HG03442 (cell line): ENCODE measurements around the gene NUDT7.

Source experiments
- ATAC-seq: cut with Tn5 transposase; IDR thresholded peaks from one replicate; pipeline ENCODE4 v1.9.1; 2021; ENCODE audit warnings: mild to moderate bottlenecking, moderate library complexity; ENCODE audit not compliant: unreplicated experiment

NUDT7 gene

GRCh38 chr16:77722309-77723107, at the start of gene NUDT7:
TSS of gene NUDT7 (plus strand) at chr16:77722514. CDS start at chr16:77722583, 69 bp downstream.
- ATAC-seq: peak; percentile 86

GRCh38 chr16:77674888-77675287, 47.4 kb upstream of the NUDT7 start:
- ATAC-seq: no peak

DNA sequence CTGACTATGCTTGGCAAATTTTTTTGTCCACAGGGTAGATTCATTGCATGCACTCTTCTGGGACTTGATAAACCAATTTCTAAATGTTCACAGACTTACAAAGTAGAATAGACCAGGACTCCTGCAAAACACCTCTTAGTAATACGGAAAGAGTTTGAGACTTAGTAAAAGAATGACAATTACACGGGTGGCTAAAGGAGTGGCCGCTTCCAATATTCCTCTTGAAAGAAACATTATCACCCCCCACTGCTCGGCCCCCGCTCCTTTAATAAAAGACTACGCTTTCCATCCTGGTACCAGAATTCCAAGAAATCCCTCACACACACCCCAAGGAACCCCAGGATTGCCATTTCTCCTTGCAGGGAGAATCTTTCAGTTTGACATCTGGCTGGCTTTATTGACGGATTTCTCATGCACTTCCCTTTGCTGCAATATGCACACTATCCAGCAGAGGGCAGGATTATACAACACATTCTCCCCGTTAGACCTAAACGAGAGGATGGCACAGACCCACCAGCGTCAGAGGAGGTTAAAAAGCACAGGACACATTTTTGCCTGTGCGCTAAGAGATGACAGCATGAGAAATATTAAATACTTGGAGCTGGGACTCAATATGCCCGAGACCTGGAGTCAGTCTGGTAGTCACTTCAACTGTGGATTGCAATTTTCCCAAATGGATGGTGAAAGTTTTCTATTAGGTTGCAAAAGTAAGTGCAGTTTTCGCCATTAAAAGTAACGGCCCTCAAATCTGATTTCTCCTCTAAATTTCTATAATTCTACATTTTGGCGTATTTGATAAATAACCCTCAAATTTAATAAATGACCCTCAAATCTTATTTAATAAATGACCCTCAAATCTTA, 46.6 kb upstream of the NUDT7 start:
- ATAC-seq: no peak

GRCh38 chr16:77677129-77677528, 45.2 kb upstream of the NUDT7 start:
- ATAC-seq: no peak

DNA sequence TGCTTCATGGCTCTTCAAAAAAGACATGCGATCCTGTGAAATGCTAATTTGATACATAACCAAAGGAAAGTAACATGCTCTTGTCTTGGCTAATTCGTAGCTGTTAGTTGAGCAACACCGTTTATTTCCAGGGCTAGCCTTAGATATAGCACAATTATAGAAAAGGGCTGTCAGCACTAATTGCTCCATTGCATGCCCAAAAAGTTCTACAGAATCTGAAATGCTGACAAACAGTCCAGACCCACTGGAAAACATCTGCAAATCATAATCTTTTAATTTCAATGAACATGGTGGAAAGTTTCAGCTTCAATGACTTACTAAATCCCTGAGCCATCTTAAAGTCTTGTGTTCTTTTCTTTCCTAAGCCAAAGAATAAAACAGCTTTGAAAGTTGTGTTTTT, 42.9 kb upstream of the NUDT7 start:
- no peak for ATAC-seq

GRCh38 chr16:77679901-77680300, 42.4 kb upstream of the NUDT7 start:
- ATAC-seq: no peak

- no peak for ATAC-seq
Measured at GRCh38 chr16:77680496-77680895, 41.8 kb upstream of the NUDT7 start.

GRCh38 chr16:77682586-77682985, 39.7 kb upstream of the NUDT7 start:
- no peak for ATAC-seq

DNA sequence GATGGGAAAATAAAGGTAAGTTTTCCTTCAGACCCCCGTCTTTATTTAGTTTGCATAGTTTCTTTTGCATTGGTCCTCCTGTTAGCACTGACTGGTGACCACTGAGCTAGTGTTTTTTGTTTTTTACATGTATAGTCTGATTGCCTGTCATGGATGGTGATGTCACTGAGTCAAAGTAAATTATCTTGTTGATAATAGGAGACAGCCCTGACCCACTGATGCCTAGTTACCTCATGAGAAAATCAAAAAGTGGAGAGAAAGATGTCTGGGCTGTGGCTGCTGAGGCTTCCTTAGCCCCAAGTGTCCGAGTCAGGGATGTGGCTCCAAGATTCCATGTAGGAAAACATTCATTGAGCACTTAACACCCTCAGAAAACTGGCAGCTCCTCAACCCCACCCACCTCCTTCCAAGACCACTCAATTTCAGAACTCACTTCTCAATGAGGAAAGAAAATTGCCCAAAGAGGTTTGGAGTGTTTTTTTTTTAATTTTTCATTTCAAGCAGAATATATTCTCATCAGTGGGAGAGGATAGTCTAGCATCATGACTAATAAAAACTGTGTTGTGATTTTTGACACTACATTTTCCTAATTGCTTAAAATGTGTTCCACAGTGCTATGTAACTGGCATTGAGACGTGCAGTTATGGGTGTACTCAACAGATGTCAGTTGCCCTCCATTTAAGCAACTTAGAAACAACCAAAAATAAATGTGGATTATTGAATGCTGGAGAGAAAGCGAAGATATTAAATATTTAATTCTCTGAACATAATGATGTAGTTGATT, 38.7 kb upstream of the NUDT7 start:
- no peak for ATAC-seq

DNA sequence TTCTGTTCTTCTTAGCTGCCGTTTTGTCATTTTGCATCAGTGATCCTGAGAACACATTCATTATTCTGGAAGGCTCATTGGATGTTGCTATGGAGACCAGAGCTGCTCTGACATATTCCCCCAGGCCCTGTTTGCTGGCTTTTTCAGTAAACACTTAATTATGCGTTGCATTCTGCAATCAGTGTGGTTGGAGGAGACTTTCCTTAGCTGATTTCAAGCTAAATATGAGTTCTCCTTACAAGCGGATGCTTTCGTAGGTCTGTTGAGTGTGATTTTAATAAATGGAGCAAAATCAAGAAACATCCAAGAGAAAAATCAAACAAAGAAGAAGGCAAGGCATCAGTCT, 38.2 kb upstream of the NUDT7 start:
- ATAC-seq: no peak

DNA sequence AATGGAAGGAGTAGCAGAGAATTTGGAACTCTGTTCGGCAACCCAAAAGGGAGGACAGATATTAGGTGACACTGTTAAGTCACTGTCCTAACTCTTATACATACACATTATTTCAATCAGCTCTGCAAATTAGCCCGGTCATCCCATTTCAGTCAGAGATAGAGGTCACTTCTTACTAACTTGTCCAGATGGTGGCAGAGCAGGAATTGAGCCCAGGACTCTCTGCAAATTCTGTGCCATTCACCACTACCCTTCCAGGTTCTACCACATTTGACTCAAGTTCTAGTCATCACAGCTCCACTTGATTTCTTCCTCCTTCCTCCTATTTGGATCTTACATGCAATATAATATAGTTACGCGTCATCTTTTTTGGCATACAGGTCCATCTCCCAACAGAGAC, 35.9 kb upstream of the NUDT7 start:
- no peak for ATAC-seq

GRCh38 chr16:77689971-77690370, 32.3 kb upstream of the NUDT7 start:
- ATAC-seq: no peak

GRCh38 chr16:77690416-77690815, 31.9 kb upstream of the NUDT7 start:
- ATAC-seq: no peak

- ATAC-seq: no peak
Measured at GRCh38 chr16:77692612-77693011, 29.7 kb upstream of the NUDT7 start.

GRCh38 chr16:77696149-77696548, 26.2 kb upstream of the NUDT7 start:
- no peak for ATAC-seq

GRCh38 chr16:77700846-77701245, 21.5 kb upstream of the NUDT7 start:
- no peak for ATAC-seq

DNA sequence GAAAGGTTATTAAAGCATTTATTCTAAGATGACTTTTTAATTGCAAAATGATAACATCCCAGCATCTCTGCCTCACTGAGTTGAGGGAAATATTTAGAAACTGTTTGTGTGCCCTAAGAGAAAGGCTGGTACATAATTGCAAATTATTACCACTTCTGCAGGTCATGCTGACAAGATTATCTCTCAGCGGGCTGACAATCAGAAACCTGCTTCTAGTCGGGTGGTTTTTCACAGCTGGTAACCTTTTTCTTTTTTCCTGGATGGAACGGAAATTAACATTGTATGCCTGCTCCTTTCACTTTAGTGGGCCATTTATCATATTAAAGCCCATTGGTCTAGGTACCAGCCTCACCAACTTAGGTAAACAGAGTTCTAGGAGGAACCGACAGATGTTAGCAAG, 17.0 kb upstream of the NUDT7 start:
- no peak for ATAC-seq

DNA sequence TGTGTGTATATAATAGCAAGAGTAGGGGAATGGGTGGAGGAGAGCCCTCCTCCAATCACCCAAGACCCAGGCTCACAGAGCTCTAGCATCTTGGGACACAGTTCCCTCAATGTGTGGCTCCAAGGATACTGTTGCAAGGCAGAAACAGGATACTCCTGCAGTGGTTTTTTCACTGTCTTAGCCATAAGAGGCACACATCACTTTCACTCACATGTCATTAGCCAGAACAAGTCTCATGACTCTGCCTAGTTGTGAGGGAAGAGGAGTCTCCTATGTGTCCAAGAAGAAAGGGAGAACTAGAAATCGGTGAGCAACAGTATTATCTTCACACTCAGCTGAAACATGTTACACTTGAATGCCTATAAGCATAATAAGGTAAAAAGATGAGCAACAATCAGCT, 11.1 kb upstream of the NUDT7 start:
- no peak for ATAC-seq

GRCh38 chr16:77711775-77712174, 10.5 kb upstream of the NUDT7 start:
- ATAC-seq: no peak

DNA sequence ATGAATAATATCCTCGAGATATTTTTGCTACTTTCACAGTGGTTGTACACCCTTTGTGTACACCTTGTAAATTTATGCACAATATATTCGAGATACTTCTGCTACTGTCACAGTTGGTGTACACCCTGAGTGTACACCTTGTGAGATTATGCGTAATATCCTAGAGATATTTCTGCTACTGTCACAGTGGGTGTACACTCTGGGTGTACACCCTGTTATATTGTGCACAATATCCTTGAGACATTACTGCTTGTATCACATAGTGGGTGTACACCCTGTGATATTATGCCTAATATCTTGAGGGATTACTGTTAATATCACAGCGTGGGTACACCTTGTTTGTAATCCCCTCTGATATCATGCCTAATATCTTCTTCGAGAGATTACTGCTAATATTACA, 7.2 kb upstream of the NUDT7 start:
- ATAC-seq: no peak

DNA sequence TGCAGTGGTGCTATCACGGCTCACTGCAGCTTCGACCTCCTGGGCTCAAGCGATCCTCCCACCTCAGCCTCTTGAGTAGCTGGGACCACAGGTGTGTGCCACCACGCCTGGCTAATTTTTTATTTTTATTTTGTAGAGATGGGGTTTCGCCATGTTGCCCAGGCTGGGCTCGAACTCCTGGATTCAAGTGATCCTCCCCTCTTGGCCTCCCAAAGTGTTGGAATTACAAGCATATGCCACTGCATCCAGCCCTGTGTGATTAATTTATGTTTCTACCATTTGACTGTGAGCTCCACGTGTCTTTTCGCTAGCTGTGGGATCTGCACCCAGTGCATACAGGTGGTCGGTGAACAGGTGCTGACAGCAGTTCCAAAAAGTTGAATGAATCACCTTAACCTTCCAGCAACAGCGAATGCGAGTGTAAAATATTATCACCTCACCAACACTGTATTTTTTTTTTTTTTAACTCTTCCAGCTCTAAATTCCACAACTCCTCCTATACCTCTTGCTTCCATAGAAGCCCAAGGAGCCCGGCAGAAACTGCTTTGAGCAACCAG, 484 bp upstream of the NUDT7 start:
- peak; percentile 16 for ATAC-seq
